ENCODE results near the gene NFATC3. TPM values are rescaled to one million over a fixed set of nuclear protein-coding genes. Genes with fewer than 3 reads are reported as not detected.

The NFATC3 gene
- total and polyA plus RNA-seq, 10 donors = 12.4 to 89.7 (median 67.2) TPM

GRCh38 chr16:68264128-68265077, 179.2 kb downstream of the NFATC3 start, which contains the start of gene SLC7A6:
SLC7A6 (plus strand) TSS chr16:68264526; CDS start chr16:68274727, 10,201 bp downstream.
- H3K36me3 ChIP-seq = peaks cover 0 to 35% (median 17%) of the 10 kb centered on the region in 6 donors
- intact Hi-C loops (cut with DNase I; ENCODE audit: low total_unique reads) = loop anchor here (5.0 kb wide), 2 partner anchors 43 to 63 kb away; no protein-coding TSS in a partner anchor
- WGBS, 5 donors = 0% methylated on average over 32 to 123 of the region's 123 CpGs
- peak within 1 kb of the TSS; percentile 85 to 97 (median 94) for H3K27ac ChIP-seq
- H3K4me1 ChIP-seq = peaks cover 7 to 75% (median 50%) of the 10 kb centered on the region in 6 donors
- no peaks in the 10 kb centered on the region for H3K9me3 ChIP-seq
- TF ChIP-seq POLR2A (IDR thresholded peaks at IDR 0.05) = peak in 1 of 3 donors; percentile 37
- peak; percentile 60 to 81 (median 76) for TF ChIP-seq POLR2AphosphoS5 (IDR thresholded peaks at IDR 0.05)
- peak; percentile 54 to 91 (median 80) for TF ChIP-seq CTCF (IDR thresholded peaks at IDR 0.05 in 8 of 11, conservative IDR thresholded peaks at IDR 0.05 in 3 of 11)
- peak; percentile 95 for DNase-seq
- no peaks in the 10 kb centered on the region for H3K27me3 ChIP-seq (replicated peaks in 1 of 7)
- H3K4me3 ChIP-seq = peak within 1 kb of the TSS; percentile 77 to 95 (median 84)

DNA sequence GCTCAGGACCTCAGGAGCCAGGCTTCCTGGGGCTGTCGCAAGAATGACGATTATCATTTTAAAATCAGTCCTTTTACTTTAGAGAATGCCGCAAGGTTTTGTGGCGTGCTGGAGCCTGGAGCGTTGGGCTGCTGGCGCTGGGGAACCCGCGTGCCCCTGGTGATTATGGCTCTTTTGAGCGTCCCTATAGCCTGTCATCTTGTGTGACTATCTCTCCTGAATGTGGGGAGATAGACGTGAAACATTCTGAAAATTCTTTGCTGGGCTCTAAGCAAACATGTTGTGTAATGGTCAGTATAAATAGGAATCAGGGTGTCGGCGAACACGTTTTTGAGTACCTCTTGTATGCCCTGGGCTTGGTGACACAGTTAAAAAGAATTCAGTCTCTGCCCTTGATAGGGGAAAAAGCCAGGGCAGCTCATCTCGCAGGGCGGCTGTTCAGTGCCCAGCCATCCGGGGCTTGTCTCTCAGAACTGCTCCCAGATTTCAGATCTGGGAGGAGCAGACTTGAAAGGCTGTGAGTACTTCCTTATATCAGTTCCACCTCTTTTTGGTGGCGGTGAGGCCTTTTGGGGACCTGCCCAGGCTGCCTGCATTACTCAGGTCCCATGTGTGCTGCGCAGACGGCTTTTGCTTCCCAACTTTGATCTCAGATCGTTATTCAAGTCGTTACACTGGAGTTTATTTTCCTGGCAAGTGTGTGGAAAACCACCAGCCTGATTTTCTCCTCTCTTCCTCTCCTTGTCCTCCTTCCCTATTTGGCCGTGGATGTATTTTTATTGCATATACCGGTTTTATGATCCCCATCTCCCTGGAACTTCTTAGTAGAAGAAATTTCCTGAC, 180.1 kb downstream of the NFATC3 start:
- DNase-seq = no peak

GRCh38 chr16:68267612-68268405, 182.6 kb downstream of the NFATC3 start:
- Histone ChIP-seq H3K36me3 (peaks cover 0 to 47% (median 6%) of the 10 kb centered on the region in 6 donors), H3K27me3 (replicated peaks in 1 of 7) (no peaks in the 10 kb centered on the region), H3K4me1 (peaks cover 14 to 94% (median 54%) of the 10 kb centered on the region in 6 donors), H3K27ac (peak overlapping the region in 1 of 8 donors; percentile 32), H3K9me3 (no peaks in the 10 kb centered on the region), H3K4me3 (no peak overlapping the region)
- 79 to 86% (median 83%) methylated on average over 6 of the region's 6 CpGs for WGBS, 5 donors
- TF ChIP-seq POLR2AphosphoS5 (IDR thresholded peaks at IDR 0.05) (no peak), CTCF (IDR thresholded peaks at IDR 0.05 in 8 of 11, conservative IDR thresholded peaks at IDR 0.05 in 3 of 11) (no peak), POLR2A (IDR thresholded peaks at IDR 0.05) (no peak)
- intact Hi-C loops (cut with DNase I; ENCODE audit: low total_unique reads) = loop anchor here (5.0 kb wide), 1 partner anchor 39 kb away; no protein-coding TSS in a partner anchor
- DNase-seq = no peak

More for the DNA sequence above, 180.1 kb downstream of the NFATC3 start:
- TF ChIP-seq CTCF (IDR thresholded peaks at IDR 0.05 in 8 of 11, conservative IDR thresholded peaks at IDR 0.05 in 3 of 11) (no peak), POLR2AphosphoS5 (IDR thresholded peaks at IDR 0.05) (peak in 2 of 3 donors; percentile 0 to 27)
- Histone ChIP-seq H3K4me3 (peak overlapping the region; percentile 77 to 95 (median 84)), H3K9me3 (no peaks in the 10 kb centered on the region), H3K27me3 (replicated peaks in 1 of 7) (no peaks in the 10 kb centered on the region), H3K27ac (peak overlapping the region; percentile 85 to 97 (median 94)), H3K4me1 (peaks cover 7 to 84% (median 50%) of the 10 kb centered on the region in 6 donors), H3K36me3 (peaks cover 0 to 33% (median 8%) of the 10 kb centered on the region in 6 donors)
- intact Hi-C loops (cut with DNase I; ENCODE audit: low total_unique reads) = loop anchor here (5.0 kb wide), 1 partner anchor 42 kb away; no protein-coding TSS in a partner anchor
- WGBS, 5 donors = 4 to 10% (median 8%) methylated on average over 21 to 23 of the region's 23 CpGs

All from spleen (tissue), 11 donors.